GM12891 (cell line): ENCODE measurements around the gene TENM4.

ENCODE experiments used
- DNase-seq: peaks from one replicate; pipeline ENCODE4 v3.0.0; 2011; ENCODE audit warnings: low spot score; ENCODE audit not compliant: insufficient read length
- FAIRE-seq: peaks from 2 replicates; lab custom pipeline; 2011; peaks lifted over from hg19 to GRCh38; lab: Jason Lieb, UNC
- PAX5 ChIP-seq: IDR thresholded peaks from 2 replicates; pipeline ENCODE4 v1.6.1; 2011; ENCODE audit warnings: low read length, moderate library complexity, mild to moderate bottlenecking; ENCODE audit not compliant: insufficient read depth, severe bottlenecking
- POLR2A ChIP-seq: IDR thresholded peaks from 2 replicates; pipeline ENCODE4 v1.6.1; 2011; ENCODE audit warnings: low read depth, low read length, control low read depth
- POLR2AphosphoS5 ChIP-seq: IDR thresholded peaks from 2 replicates; pipeline ENCODE4 v1.6.1; 2011; ENCODE audit warnings: low read depth, low read length, control low read depth
- POU2F2 ChIP-seq: IDR thresholded peaks from 2 replicates; pipeline ENCODE4 v1.6.1; 2011; ENCODE audit warnings: low read depth, mild to moderate bottlenecking, control low read depth, low read length, moderate library complexity
- SPI1 ChIP-seq: IDR thresholded peaks from 2 replicates; pipeline ENCODE4 v1.6.1; 2011; ENCODE audit warnings: low read depth, low read length, control low read depth
- TAF1 ChIP-seq: IDR thresholded peaks from 2 replicates; pipeline ENCODE4 v1.6.1; 2011; ENCODE audit warnings: low read depth, low read length, control low read depth

Gene TENM4

GRCh38 chr11:79472819-79473529 is 32.1 kb upstream of the TENM4 start:
- TF ChIP-seq SPI1 (no peak), TAF1 (no peak)
- FAIRE-seq = no peak
- no peak for DNase-seq

GRCh38 chr11:79471071-79471844 is 30.4 kb upstream of the TENM4 start:
- TF ChIP-seq POU2F2 = no peak
- no peak for TF ChIP-seq POLR2A
- no peak for TF ChIP-seq POLR2AphosphoS5
- no peak for TF ChIP-seq SPI1
- no peak for TF ChIP-seq TAF1
- TF ChIP-seq PAX5 = no peak
- DNase-seq = no peak
- no peak for FAIRE-seq

GRCh38 chr11:79470161-79470560 is 29.3 kb upstream of the TENM4 start:
- TF ChIP-seq POLR2AphosphoS5 = no peak
- no peak for TF ChIP-seq PAX5
- no peak for TF ChIP-seq SPI1
- TF ChIP-seq POU2F2 = no peak
- no peak for TF ChIP-seq TAF1
- no peak for TF ChIP-seq POLR2A

DNA sequence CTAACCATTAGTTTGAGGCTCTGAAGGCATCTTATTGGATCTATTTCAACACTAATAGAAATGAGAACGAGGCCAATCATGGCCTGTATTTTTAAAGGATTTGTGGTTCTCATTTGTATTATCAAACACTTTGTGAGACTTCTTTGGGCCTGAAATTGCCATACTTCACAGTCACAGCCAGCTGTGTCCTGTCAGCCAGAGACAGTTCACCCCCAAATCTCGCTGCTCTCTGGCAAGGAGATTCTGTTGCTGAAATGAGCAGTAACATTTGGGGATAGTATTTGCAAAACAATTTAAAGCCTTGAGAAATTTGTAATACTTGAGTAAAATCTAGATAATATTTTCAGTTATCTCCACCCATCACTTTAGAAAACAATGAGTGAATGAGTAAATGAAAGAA is 26.9 kb upstream of the TENM4 start:
- DNase-seq = no peak
- FAIRE-seq = no peak

More at GRCh38 chr11:79470161-79470560, 29.3 kb upstream of the TENM4 start:
- FAIRE-seq (no peak), DNase-seq (no peak)

GRCh38 chr11:79466411-79466810 is 25.6 kb upstream of the TENM4 start:
- FAIRE-seq = no peak
- TF ChIP-seq TAF1 (no peak), POU2F2 (no peak), SPI1 (no peak), PAX5 (no peak), POLR2A (no peak), POLR2AphosphoS5 (no peak)
- no peak for DNase-seq

More for the DNA sequence above, 26.9 kb upstream of the TENM4 start:
- no peak for TF ChIP-seq SPI1
- TF ChIP-seq POLR2A = no peak
- TF ChIP-seq POLR2AphosphoS5 = no peak
- TF ChIP-seq PAX5 = no peak
- TF ChIP-seq POU2F2 = no peak
- TF ChIP-seq TAF1 = no peak

DNA sequence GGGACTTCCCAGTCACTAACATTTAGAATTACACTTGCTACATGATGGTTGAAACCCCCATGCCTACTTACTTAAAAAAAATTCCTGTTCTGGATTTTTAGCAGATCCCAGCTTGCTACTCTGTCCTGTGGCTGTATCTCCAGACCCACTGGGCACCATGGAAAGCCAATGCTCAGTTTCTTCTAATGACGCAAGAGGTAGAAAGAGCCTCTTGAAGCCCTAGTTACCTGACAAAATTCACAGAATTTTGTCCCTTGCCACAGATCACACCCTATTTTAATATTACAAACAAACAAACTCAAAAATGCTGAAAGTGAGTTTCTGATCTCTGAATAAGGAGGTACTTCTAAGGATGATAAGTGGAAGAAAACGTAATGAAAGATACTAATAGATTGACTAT is 24.3 kb upstream of the TENM4 start:
- DNase-seq (no peak), FAIRE-seq (no peak)
- TF ChIP-seq TAF1 (no peak), POLR2AphosphoS5 (no peak), POLR2A (no peak), PAX5 (no peak), SPI1 (no peak), POU2F2 (no peak)

- no peak for DNase-seq
- no peak for TF ChIP-seq POU2F2
- no peak for TF ChIP-seq TAF1
- TF ChIP-seq POLR2AphosphoS5 = no peak
- no peak for TF ChIP-seq POLR2A
- TF ChIP-seq SPI1 = no peak
- no peak for TF ChIP-seq PAX5
- no peak for FAIRE-seq
These were observed 21.1 kb upstream of the TENM4 start for GRCh38 chr11:79461666-79462645.

DNA sequence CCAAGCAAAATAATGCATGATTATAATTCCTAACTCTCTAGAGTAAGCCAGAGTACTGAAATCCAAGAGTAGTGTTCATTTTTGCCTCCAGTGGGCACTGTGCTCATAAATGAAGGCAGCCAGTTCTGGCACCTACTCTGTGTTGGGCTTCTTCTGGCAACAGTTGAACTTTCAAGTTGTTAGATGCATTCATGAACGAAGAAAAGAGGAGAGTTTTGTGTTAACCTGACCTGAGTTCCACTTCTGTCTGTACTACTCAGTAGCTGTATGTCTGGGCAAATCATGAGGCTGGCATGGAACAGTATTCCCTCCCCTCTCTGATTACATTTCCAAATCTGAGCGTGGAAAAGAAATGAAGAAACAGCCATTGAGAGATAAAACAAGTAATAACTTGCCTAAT is 20.3 kb upstream of the TENM4 start:
- TF ChIP-seq POU2F2 (no peak), SPI1 (no peak), PAX5 (no peak), POLR2AphosphoS5 (no peak), POLR2A (no peak), TAF1 (no peak)
- DNase-seq (no peak), FAIRE-seq (no peak)

- TF ChIP-seq TAF1 = no peak
- peak; percentile 27; the same call in 1 of the 2 replicates for TF ChIP-seq SPI1
- TF ChIP-seq POLR2AphosphoS5 = no peak
- DNase-seq = no peak
- FAIRE-seq = no peak
These were observed 17.9 kb upstream of the TENM4 start for GRCh38 chr11:79458709-79459108.
